ENCODE data around the gene PPP1R37. TPM values are rescaled to one million over a fixed set of nuclear protein-coding genes. Genes with fewer than 3 reads are reported as not detected.
A peak's percentile ranks its signal among the peaks of the same experiment; 100 is the strongest.

The PPP1R37 gene
- total RNA-seq, 1 donor from 2014 or later = 38.6 TPM

- Mint-ChIP-seq H3K27me3 (ENCODE audit: low read depth) (peaks cover 24% of the 10 kb centered on the region), H3K4me3 (peak overlapping the region; percentile 13), H3K9me3 (no peaks in the 10 kb centered on the region), H3K4me1 (peaks cover 5% of the 10 kb centered on the region), H3K36me3 (ENCODE audit: low read depth) (no peaks in the 10 kb centered on the region), H3K27ac (ENCODE audit: unreplicated experiment) (no peak overlapping the region)
- DNase-seq (ENCODE audit: low read depth, low spot score) = no peak
- no peak for TF ChIP-seq CTCF (conservative IDR thresholded peaks at IDR 0.05)
Measured at GRCh38 chr19:45149129-45149528, 56.1 kb downstream of the PPP1R37 start.

- H3K27me3 Mint-ChIP-seq (ENCODE audit: low read depth) = peaks cover 29% of the 10 kb centered on the region
- H3K27ac Mint-ChIP-seq (ENCODE audit: unreplicated experiment) = no peak overlapping the region
- no peaks in the 10 kb centered on the region for H3K9me3 Mint-ChIP-seq
- no peak for TF ChIP-seq CTCF (conservative IDR thresholded peaks at IDR 0.05)
- peaks cover 9% of the 10 kb centered on the region for H3K4me1 Mint-ChIP-seq
- no peaks in the 10 kb centered on the region for H3K36me3 Mint-ChIP-seq (ENCODE audit: low read depth)
- no peak overlapping the region for H3K4me3 Mint-ChIP-seq
- DNase-seq (ENCODE audit: low read depth, low spot score) = no peak
Measured at GRCh38 chr19:45150180-45150579, 57.2 kb downstream of the PPP1R37 start.

GRCh38 chr19:45150751-45151281, 57.8 kb downstream of the PPP1R37 start:
- no peak overlapping the region for H3K27ac Mint-ChIP-seq (ENCODE audit: unreplicated experiment)
- H3K9me3 Mint-ChIP-seq = no peaks in the 10 kb centered on the region
- H3K4me1 Mint-ChIP-seq = peaks cover 9% of the 10 kb centered on the region
- H3K36me3 Mint-ChIP-seq (ENCODE audit: low read depth) = no peaks in the 10 kb centered on the region
- peaks cover 32% of the 10 kb centered on the region for H3K27me3 Mint-ChIP-seq (ENCODE audit: low read depth)
- TF ChIP-seq CTCF (conservative IDR thresholded peaks at IDR 0.05) = no peak
- H3K4me3 Mint-ChIP-seq = peak overlapping the region; percentile 74
- DNase-seq (ENCODE audit: low read depth, low spot score) = no peak

- H3K9me3 Mint-ChIP-seq = no peaks in the 10 kb centered on the region
- peaks cover 32% of the 10 kb centered on the region for H3K27me3 Mint-ChIP-seq (ENCODE audit: low read depth)
- TF ChIP-seq CTCF (conservative IDR thresholded peaks at IDR 0.05) = no peak
- DNase-seq (ENCODE audit: low read depth, low spot score) = no peak
- no peak overlapping the region for H3K27ac Mint-ChIP-seq (ENCODE audit: unreplicated experiment)
- H3K4me1 Mint-ChIP-seq = peaks cover 9% of the 10 kb centered on the region
- peak overlapping the region; percentile 74 for H3K4me3 Mint-ChIP-seq
- H3K36me3 Mint-ChIP-seq (ENCODE audit: low read depth) = no peaks in the 10 kb centered on the region
Measured at GRCh38 chr19:45151320-45151719, 58.3 kb downstream of the PPP1R37 start.

GRCh38 chr19:45151821-45152503, 59.0 kb downstream of the PPP1R37 start:
- peaks cover 9% of the 10 kb centered on the region for H3K4me1 Mint-ChIP-seq
- H3K9me3 Mint-ChIP-seq = no peaks in the 10 kb centered on the region
- H3K27ac Mint-ChIP-seq (ENCODE audit: unreplicated experiment) = no peak overlapping the region
- peak overlapping the region; percentile 74 for H3K4me3 Mint-ChIP-seq
- TF ChIP-seq CTCF (conservative IDR thresholded peaks at IDR 0.05) = no peak
- no peaks in the 10 kb centered on the region for H3K36me3 Mint-ChIP-seq (ENCODE audit: low read depth)
- peaks cover 33% of the 10 kb centered on the region for H3K27me3 Mint-ChIP-seq (ENCODE audit: low read depth)
- DNase-seq (ENCODE audit: low read depth, low spot score) = no peak

All from neural crest cell (in vitro differentiated cells).